ENCODE measurements around the gene SLC5A7. TPM values are rescaled to one million over a fixed set of nuclear protein-coding genes. Genes with fewer than 3 reads are reported as not detected.

Gene SLC5A7
- total RNA-seq, 1 experiment from 2014 or later: not detected

- Histone ChIP-seq H2AFZ (ENCODE audit: low read length) (no peak overlapping the region), H3K27ac (ENCODE audit: low read length) (no peak overlapping the region)
- no peak for DNase-seq
These were observed 4.4 kb downstream of the SLC5A7 start for GRCh38 chr2:107990718-107991117.

GRCh38 chr2:107992069-107992468 is 5.7 kb downstream of the SLC5A7 start:
- peak overlapping the region; percentile 39; the same call in 1 of the 2 replicates for H2AFZ ChIP-seq (ENCODE audit: low read length)
- TF ChIP-seq EZH2 (IDR thresholded peaks at IDR 0.05; ENCODE audit: low read length, unreplicated experiment) (no peak), EZH2phosphoT487 (IDR thresholded peaks at IDR 0.05; ENCODE audit: borderline replicate concordance, low read length) (no peak), CTCF (conservative IDR thresholded peaks at IDR 0.05; ENCODE audit: low read depth, low read length) (no peak)
- no peaks in the 10 kb centered on the region for H3F3A ChIP-seq (ENCODE audit: low read length, unreplicated experiment)
- no peaks in the 10 kb centered on the region for H3K79me2 ChIP-seq (ENCODE audit: low read length)
- peak overlapping the region; percentile 72 for H3K4me2 ChIP-seq (ENCODE audit: low read length)
- DNase-seq (peak; percentile 86), ATAC-seq (peak; percentile 96)
- no peak overlapping the region; the same call in 1 of the 2 replicates for H3K9ac ChIP-seq (ENCODE audit: low read length)
- POLR2A ChIA-PET (ENCODE audit: unreplicated experiment): interaction anchor here (0.6 kb wide), 1 partner anchor 22 kb away, joined by 3 read pairs; no protein-coding TSS in a partner anchor
- H3K4me3 ChIP-seq (ENCODE audit: low read length): peak overlapping the region; percentile 39; the same call in 1 of the 2 replicates
- H3K36me3 ChIP-seq (ENCODE audit: low read depth, low read length): no peaks in the 10 kb centered on the region
- H3K4me1 ChIP-seq (ENCODE audit: insufficient read depth, low read length): peaks cover 34% of the 10 kb centered on the region
- no peaks in the 10 kb centered on the region for H3K9me3 ChIP-seq (ENCODE audit: low read length)
- H3K27me3 ChIP-seq (ENCODE audit: low read length): no peaks in the 10 kb centered on the region
- no TSS peak for BruUV-seq (replicated peaks)
- intact Hi-C loops (cut with micrococcal nuclease): loop anchor here (5.0 kb wide), 1 partner anchor 40 kb away; no protein-coding TSS in a partner anchor
- H3K27ac ChIP-seq (ENCODE audit: low read length): peak overlapping the region; percentile 83
- no peaks in the 10 kb centered on the region for H4K20me1 ChIP-seq (ENCODE audit: low read length)
- H3K9me2 ChIP-seq (replicated peaks; ENCODE audit: low read length): no peaks in the 10 kb centered on the region
- CTCF ChIA-PET: no interaction called here

More at GRCh38 chr2:107990718-107991117, 4.4 kb downstream of the SLC5A7 start:
- no peaks in the 10 kb centered on the region for H3F3A ChIP-seq (ENCODE audit: low read length, unreplicated experiment)
- H3K4me3 ChIP-seq (ENCODE audit: low read length): no peak overlapping the region
- no peaks in the 10 kb centered on the region for H3K9me3 ChIP-seq (ENCODE audit: low read length)
- H3K4me1 ChIP-seq (ENCODE audit: insufficient read depth, low read length): peaks cover 34% of the 10 kb centered on the region
- no peak overlapping the region for H3K4me2 ChIP-seq (ENCODE audit: low read length)
- intact Hi-C loops (cut with micrococcal nuclease): loop anchor here (5.0 kb wide), 1 partner anchor 42 kb away; no protein-coding TSS in a partner anchor
- no peaks in the 10 kb centered on the region for H3K36me3 ChIP-seq (ENCODE audit: low read depth, low read length)
- H3K9ac ChIP-seq (ENCODE audit: low read length): no peak overlapping the region
- no peaks in the 10 kb centered on the region for H4K20me1 ChIP-seq (ENCODE audit: low read length)
- no peaks in the 10 kb centered on the region for H3K27me3 ChIP-seq (ENCODE audit: low read length)
- CTCF ChIA-PET: no interaction called here
- POLR2A ChIA-PET (ENCODE audit: unreplicated experiment): no interaction called here
- no peaks in the 10 kb centered on the region for H3K9me2 ChIP-seq (replicated peaks; ENCODE audit: low read length)
- H3K79me2 ChIP-seq (ENCODE audit: low read length): no peaks in the 10 kb centered on the region
- TF ChIP-seq EZH2 (IDR thresholded peaks at IDR 0.05; ENCODE audit: low read length, unreplicated experiment) (no peak), CTCF (conservative IDR thresholded peaks at IDR 0.05; ENCODE audit: low read depth, low read length) (no peak), EZH2phosphoT487 (IDR thresholded peaks at IDR 0.05; ENCODE audit: borderline replicate concordance, low read length) (no peak)
- no TSS peak for BruUV-seq (replicated peaks)
- ATAC-seq: no peak

- Histone ChIP-seq H3K4me1 (ENCODE audit: insufficient read depth, low read length) (no peaks in the 10 kb centered on the region), H2AFZ (ENCODE audit: low read length) (no peak overlapping the region), H3F3A (ENCODE audit: low read length, unreplicated experiment) (no peaks in the 10 kb centered on the region), H3K9me3 (ENCODE audit: low read length) (no peaks in the 10 kb centered on the region), H3K9ac (ENCODE audit: low read length) (no peak overlapping the region), H4K20me1 (ENCODE audit: low read length) (no peaks in the 10 kb centered on the region), H3K79me2 (ENCODE audit: low read length) (no peaks in the 10 kb centered on the region), H3K4me3 (ENCODE audit: low read length) (no peak overlapping the region), H3K27me3 (ENCODE audit: low read length) (no peaks in the 10 kb centered on the region), H3K36me3 (ENCODE audit: low read depth, low read length) (no peaks in the 10 kb centered on the region), H3K27ac (ENCODE audit: low read length) (no peak overlapping the region), H3K9me2 (replicated peaks; ENCODE audit: low read length) (no peaks in the 10 kb centered on the region), H3K4me2 (ENCODE audit: low read length) (no peak overlapping the region)
- no peak for DNase-seq
- POLR2A ChIA-PET (ENCODE audit: unreplicated experiment): no interaction called here
- BruUV-seq (replicated peaks): no TSS peak
- ATAC-seq: no peak
- CTCF ChIA-PET: no interaction called here
- no peak for TF ChIP-seq CTCF (conservative IDR thresholded peaks at IDR 0.05; ENCODE audit: low read depth, low read length)
- no peak for TF ChIP-seq EZH2 (IDR thresholded peaks at IDR 0.05; ENCODE audit: low read length, unreplicated experiment)
- no peak for TF ChIP-seq EZH2phosphoT487 (IDR thresholded peaks at IDR 0.05; ENCODE audit: borderline replicate concordance, low read length)
- intact Hi-C loops (cut with micrococcal nuclease): no loop called here
These were observed 12.8 kb downstream of the SLC5A7 start for GRCh38 chr2:107999158-107999557.

Data from PC-3 (cell line).